Loucy (cell line): ENCODE data around the gene PLCL1.

Experiments
- CTCF ChIP-seq: fragments of 200-600 bp; sonication (generic); conservative IDR thresholded peaks from 2 replicates; pipeline ENCODE4 v1.5.1; 2014; ENCODE audit warnings: mild to moderate bottlenecking, antibody characterized with exemption, low read length
- EZH2phosphoT487 ChIP-seq: fragments of 200-600 bp; IDR thresholded peaks from 2 replicates; pipeline ENCODE4 v1.6.1; 2018; ENCODE audit warnings: antibody characterized with exemption, mild to moderate bottlenecking, moderate library complexity, borderline replicate concordance

DNA sequence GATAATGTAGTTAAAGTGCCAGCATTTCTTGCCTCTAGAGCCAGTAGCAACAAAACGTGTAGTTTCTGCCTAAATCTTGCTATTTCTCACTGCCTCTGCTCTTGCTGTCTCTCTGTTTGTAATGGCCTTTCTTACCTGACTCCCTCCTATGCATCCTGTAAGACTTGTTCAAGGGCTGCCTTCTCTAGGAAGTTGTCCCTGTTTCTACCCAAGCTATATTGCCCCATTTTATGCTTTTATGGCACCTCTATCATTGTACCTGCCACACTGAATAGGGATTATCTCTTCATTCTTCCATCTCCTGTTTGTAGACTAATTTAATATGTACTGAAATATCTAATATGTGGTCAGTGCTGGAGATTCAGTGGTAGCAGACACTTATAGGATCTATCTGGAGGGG lies 49.2 kb downstream of the PLCL1 start:
- no peak for TF ChIP-seq CTCF
- no peak for TF ChIP-seq EZH2phosphoT487
